HG02588 (cell line): ENCODE measurements around the gene PPY.
A peak's percentile ranks its signal among the peaks of the same experiment; 100 is the strongest.
"Not testable (repeated sequence)": the region's sequence is repeated elsewhere in the genome, so short reads cannot be mapped to it uniquely, and the experiment has no call there.

ENCODE experiments used
- ATAC-seq: cut with Tn5 transposase; IDR thresholded peaks from one replicate; pipeline ENCODE4 v1.9.1; 2021; ENCODE audit warnings: mild to moderate bottlenecking, moderate library complexity; ENCODE audit not compliant: unreplicated experiment

PPY gene

GRCh38 chr17:43906951-43907424, 35.3 kb downstream of the PPY start:
- ATAC-seq: no peak

- no peak for ATAC-seq
Observed at GRCh38 chr17:43905985-43906852, 36.1 kb downstream of the PPY start.

GRCh38 chr17:43905400-43905984, 36.8 kb downstream of the PPY start:
- ATAC-seq: no peak

GRCh38 chr17:43901861-43902589, 40.3 kb downstream of the PPY start:
- ATAC-seq: no peak

- no peak for ATAC-seq
Observed at GRCh38 chr17:43900858-43901754, 41.2 kb downstream of the PPY start.

- ATAC-seq: peak; percentile 90
Observed at GRCh38 chr17:43900183-43900857, 42.0 kb downstream of the PPY start.

- ATAC-seq: no peak
Observed at GRCh38 chr17:43898446-43898845, 43.8 kb downstream of the PPY start.

- ATAC-seq: no peak
Observed at GRCh38 chr17:43897831-43898230, 44.4 kb downstream of the PPY start.

GRCh38 chr17:43894494-43894893, 47.8 kb downstream of the PPY start:
- not testable (repeated sequence) for ATAC-seq

GRCh38 chr17:43892647-43892952, 49.7 kb downstream of the PPY start:
- no peak for ATAC-seq

GRCh38 chr17:43891851-43892646, 50.2 kb downstream of the PPY start:
- ATAC-seq: no peak
